NCI-H128 (cell line): ENCODE results near the gene CLGN.
"Not testable (repeated sequence)": the region's sequence is repeated elsewhere in the genome, so short reads cannot be mapped to it uniquely, and the experiment has no call there.

Experiments
- DNase-seq: peaks from one replicate; lab custom pipeline; 2025; ENCODE audit not compliant: unreplicated experiment; lab: John Stamatoyannopoulos, UW

The CLGN gene, protein sequence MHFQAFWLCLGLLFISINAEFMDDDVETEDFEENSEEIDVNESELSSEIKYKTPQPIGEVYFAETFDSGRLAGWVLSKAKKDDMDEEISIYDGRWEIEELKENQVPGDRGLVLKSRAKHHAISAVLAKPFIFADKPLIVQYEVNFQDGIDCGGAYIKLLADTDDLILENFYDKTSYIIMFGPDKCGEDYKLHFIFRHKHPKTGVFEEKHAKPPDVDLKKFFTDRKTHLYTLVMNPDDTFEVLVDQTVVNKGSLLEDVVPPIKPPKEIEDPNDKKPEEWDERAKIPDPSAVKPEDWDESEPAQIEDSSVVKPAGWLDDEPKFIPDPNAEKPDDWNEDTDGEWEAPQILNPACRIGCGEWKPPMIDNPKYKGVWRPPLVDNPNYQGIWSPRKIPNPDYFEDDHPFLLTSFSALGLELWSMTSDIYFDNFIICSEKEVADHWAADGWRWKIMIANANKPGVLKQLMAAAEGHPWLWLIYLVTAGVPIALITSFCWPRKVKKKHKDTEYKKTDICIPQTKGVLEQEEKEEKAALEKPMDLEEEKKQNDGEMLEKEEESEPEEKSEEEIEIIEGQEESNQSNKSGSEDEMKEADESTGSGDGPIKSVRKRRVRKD

DNA sequence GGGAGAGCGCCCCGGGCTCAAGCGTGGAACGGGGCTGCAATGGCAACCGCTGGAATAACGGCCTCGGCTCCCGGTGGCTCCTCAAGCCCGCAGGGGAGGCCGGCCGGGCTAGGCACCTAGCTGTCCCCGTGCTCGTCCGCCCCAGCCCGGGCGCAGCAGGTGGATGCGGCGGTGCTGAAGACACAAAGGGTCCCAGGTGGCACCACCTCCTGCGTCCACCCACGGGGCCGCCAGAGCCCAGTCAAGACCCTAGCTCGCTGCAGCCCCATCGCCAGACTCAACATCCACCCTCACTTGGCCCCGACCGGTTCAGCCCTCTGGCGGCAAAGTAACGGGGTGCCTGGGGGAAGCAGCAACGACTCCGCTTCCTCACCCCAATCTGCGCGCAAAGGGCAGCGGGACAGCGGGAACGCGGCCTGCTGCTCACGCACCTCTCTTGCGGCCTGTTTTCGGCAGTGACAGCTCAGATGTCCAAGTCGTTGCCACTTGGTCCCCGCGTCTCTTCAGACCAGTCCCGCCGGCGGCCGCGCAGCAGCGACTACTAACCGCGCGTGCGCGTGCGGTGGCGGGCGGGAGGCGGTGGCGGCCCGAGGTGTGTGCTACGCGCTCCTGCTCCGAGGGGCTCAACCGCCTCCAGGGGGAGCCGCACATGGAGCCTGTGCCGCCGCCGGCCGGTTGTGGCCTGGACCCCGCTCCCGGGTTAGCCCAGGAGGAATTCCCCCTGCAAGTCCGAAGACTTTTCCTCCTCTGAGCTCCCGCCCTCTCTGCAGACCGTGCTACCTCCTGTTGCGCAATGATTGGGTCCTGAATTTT, at the start of gene CLGN:
Gene CLGN, minus strand, starts transcription at position 543 of the 813 bp plus-strand sequence. CDS start 14,570 bp downstream, outside the sequence.
- DNase-seq = peak; percentile 36

DNA sequence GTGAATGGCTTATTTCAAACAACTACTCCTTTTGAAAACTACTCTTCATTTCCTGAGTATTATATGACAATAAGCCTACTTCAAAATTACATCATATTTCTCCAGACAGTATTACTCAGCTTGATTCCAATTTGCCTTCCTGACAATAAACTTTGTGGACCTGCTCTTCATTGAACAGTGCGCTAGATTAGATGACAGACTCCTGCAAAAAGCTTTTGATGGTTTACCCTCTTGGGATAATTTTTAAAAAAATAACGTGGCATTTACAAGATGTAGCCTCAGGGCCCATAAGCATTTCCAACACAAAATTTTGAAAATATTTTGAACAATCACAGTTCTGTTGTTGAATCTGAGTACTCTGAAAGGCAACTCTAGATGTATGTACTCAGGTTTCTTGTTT, 44.7 kb upstream of the CLGN start:
- DNase-seq = no peak

DNA sequence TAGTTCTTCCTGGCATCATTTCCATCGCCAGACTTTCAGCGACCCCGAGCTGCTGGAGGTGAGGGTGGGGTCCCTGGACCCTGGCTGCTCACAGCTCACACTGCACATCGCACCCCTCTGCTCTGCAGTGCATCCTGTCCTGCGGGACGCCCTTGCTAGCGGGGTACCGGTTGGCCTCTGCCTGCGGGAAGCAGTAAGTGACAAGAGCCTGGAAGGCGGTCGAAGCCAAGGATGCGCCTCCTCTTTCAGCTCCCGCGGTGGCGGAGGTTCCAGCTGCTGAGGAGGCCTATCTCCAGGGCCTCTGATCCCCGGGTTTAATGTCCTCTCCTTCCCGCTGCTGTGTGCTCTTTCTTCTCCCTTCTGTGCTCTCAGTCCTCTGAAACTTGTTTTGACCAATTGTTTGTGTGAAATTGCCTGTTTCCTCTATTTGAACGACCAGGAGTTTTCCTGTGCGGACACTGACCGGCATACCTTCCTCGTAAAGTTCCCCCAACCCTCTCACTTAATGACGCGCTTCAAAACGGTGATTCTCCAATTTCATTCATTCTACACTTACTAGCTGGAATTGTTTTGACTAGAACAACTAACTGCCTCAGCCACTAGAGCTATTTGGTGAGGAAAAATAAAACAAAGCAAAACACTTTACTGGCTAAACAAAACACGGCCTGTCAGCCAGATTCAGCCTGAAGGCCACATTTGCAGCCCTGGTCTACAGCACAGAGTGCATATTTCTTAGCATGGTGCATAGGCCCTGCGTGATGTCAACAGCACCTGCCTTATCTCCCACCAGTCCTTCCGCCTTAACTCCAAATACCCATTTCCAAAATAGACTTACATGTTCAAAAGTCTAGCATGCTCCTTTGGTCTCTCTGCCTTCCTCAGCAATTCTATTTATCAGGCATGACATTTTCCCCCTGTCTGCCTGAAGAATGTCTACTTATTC, 42.6 kb upstream of the CLGN start:
- no peak for DNase-seq

DNA sequence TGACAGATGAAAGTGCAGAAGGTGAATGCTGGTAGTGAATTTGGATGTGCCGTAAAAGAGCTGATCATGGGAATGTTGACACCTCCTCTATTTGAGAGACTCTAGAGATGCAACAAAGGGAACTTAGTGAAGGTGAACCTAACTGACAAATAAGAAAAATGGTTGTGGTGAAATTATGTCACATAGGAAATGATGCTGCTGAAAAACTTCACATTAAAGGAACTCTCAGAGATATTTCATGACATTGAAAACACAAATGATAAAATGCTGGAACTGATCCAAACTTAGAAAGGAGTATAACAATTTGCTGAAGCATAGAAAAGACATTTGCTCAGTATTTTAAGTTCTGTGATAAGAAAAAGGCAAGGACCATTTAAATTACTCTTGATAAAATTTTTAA, 38.7 kb upstream of the CLGN start:
- no peak for DNase-seq

DNA sequence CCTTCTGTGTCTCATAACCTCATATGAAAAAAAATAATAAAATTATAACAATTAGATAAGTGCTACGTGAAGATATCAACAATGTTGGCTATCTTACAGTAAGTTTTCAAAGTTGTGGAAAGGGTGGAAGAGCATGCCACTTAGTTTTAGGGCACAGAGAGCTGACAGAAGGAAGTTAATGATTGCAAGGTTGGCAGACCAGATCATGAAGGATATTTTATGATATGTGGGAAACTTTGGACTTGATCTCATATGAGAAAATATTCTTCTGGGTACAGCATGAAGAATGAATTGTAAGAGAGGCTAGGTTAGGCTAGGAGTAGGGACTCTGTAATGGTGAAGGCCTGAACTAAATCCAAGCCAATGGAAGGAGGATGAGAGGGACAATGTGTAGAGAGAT, 36.2 kb upstream of the CLGN start:
- DNase-seq = no peak

DNA sequence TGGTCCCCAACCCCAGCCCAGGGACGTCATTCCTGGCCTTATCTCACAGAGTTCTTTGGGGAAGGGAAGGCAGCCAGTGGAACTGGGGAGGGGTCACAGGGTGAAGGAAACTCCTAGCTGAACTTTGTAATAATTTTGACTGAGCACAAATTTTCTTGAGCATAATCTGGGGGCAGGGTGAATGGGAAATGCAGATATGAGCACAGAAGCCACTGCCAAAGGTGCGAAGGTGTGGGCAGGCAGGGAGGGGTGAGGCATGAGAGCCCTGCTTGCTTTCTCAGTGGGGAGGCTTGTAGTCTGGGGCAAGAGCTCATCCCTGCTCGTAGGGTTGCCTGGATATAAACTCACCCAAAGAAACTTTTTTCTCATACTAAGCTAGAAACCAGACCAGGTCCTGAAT, 35.7 kb upstream of the CLGN start:
- DNase-seq = no peak

DNA sequence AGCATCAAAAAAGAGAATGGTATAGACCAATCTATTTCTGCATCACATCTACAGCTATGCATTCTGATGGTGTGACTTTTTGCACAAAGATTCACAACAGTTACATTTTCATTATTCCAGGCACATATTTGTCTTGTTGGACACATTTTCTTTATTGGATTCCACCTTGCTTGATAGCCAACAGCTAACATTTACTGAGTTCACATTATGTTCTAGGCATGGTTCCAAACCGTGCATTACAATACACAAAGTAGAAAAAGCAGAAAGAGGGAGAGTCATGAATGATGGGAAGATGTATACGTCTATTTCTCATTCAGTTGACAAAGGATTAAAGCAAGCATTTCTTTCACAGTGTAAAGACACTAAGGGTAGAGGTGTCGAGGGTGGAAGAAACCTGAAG, 22.9 kb upstream of the CLGN start:
- DNase-seq = no peak

DNA sequence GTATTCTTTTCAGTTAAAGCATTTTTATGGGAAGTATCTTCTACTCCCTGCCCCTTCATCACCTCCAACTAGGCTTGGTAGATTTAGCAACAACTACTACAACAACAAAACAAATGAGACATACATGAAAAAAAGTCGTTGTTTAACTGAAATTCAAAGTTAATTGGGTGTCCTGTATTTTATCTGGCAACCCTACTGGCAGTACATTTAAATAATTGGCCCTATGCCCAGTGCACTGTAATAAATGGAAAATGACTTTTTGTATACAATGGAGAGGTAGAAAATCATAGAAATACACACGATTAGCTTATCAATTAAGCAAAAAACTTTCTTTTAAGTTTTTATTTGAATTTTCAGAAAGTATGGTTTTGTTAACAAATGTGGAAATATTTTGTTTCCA, 21.4 kb upstream of the CLGN start:
- no peak for DNase-seq

DNA sequence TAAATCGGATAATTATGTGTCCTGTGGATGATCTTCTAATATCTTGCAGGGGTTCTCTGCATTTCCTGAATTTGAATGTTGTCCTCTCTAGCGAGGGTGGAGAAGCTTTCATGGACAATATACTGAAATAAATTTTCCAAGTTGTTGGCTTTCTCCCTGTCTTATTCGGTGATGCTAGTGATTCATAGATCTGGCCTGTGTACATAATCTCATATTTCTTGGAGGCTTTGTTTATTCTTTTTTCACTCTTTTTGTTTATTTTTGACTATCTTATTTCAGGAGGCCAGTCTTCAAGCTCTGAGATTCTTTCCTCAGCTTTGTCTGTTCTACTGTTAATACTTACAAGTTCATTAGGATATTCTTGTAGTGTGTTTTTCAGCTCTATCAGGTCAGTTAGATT, 20.7 kb upstream of the CLGN start:
- no peak for DNase-seq

DNA sequence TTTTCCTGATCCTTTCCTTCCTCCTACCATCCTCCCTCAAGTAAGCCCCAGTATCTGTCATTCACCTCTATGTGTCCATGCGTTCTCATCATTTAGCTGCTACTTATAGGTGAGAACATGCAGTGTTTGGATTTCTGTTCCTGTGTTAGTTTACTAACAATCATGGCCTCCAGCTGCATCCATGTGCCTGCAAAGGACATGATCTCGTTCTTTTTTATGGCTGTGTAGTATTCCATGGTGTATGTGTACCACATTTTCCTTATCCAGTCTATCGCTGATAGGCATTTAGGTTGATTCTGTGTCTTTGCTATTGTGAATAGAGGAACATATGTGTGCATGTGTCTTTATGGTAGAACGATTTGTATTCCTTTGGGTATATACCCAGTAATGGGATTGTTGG, 16.9 kb upstream of the CLGN start:
- DNase-seq = not testable (repeated sequence)

DNA sequence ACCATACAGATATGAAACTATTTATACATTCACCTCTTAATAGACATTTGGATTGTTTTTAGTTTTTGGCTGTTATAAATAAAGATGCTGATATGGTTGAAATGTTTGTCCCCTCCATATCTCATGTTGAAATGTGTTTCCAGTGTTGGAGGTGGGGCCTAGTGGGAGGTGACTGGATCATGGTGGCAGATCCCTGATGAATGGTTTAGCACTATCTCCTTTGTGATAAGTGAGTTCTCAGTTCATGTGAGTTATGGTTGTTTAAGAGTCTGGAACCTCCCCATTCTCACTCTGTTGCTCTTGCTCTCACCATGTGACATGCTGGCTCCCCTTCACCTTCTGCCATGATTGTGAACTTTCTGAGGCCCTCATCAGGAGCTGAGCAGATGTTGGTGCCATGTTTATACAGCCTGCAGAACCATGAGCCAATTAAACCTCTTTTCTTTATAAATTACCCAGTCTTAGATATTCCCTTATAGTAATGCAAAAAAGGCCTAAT, 12.2 kb upstream of the CLGN start:
- no peak for DNase-seq

DNA sequence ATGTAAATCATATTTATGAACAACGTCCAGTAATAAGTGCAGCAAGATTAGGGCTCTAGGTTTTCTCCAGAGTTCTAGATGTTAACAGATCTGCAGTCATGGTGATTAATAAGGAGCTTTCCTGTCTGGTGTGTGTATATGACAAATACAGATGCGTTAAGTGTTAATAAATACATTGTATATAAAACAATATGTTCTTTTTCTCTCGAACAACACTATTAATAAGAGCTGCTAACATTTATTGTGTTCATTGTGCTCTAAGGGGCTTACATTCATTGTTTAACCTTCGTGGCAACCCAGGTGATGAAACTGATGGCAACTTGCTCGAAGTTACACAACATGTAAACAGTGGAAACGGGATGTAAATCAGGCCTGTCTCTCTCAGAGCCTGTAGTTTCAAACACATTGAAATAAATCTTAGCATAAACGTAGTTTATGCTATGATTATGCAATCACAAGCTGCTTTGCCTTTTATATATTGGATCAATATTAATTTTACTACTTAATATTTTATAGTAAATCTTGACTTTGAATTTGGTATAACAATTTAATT, 547 bp upstream of the CLGN start:
- no peak for DNase-seq

DNA sequence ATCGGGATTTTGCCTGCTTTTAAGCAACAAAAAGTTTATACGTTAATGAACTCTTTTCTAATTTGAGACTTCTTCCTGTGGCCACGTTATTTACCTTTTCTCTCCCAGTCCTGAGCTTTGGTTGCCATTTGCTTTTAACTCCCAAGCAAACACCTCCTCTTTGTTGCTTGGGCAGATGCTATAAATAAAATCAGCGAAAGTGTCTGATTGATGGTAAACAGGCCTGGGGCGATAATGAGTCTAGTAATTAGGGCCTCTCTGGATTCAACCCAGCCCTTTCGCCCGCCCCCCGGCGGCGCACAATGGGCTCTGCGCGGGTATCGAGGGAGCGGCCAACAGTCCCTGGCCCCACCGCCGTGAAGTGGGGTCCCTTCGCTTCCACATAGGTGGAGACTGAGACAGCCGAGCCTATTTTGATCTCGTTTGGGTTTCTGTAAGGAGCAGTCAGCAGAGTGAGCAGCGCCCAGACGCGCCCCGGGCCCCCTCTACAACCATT, 790 bp downstream of the CLGN start:
- no peak for DNase-seq

DNA sequence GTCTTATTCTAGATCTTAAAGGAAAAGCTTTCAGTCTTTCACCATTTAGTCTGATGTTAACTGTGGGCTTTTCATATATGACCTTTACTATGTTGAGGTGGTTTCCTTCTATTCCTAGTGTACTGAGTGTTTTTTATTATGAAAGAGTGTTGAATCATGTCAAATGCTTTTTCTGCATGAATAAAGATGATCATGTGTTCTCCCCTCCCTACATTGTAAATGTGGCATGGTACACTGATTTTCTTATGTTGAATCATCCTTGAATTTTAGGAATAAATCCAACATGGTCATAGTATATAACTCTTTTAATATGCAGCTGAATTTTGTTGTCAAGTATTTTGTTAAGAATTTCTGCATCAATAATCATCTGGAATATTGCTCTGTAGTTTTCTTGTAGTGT, 4.3 kb downstream of the CLGN start:
- DNase-seq = no peak

DNA sequence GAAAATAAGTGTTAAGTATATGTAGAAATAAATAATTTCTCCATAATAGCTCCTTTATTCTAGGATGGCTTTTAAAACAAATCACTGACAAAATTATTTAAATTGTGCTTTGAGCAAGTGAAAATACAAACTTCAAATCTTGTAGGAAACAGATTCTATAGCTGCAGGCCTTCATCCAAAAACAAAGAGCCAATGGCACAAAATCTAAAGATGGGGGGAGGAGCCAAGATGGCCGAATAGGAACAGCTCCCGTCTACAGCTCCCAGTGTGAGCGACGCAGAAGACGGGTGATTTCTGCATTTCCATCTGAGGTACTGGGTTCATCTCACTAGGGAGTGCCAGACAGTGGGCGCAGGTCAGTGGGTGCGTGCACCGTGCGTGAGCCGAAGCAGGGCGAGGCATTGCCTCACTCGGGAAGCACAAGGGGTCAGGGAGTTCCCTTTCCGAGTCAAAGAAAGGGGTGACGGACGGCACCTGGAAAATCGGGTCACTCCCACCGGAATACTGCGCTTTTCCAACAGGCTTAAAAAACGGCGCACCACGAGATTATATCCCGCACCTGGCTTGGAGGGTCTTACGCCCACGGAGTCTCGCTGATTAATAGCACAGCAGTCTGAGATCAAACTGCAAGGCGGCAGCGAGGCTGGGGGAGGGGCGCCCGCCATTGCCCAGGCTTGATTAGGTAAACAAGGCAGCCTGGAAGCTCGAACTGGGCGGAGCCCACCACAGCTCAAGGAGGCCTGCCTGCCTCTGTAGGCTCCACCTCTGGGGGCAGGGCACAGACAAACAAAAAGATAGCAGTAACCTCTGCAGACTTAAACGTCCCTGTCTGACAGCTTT, 14.1 kb downstream of the CLGN start:
- not testable (repeated sequence) for DNase-seq

DNA sequence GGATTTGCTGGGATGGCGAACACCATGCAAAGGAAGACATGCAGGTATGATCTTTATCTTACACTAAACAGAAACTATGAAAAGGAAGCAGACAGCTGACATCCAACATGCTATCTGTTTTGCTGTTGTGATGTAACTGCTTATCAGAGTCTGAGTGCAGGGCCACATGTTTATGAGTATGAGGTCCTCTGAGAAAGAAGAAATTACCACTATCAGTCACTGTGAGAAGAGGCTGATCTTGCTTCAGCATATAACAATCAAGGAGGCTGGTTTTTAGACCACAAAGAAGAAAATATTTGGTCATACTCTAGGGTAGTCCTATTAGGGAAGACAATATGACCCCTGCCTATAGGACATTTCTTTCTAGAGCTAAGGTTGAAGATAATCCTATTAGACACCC, 18.5 kb downstream of the CLGN start:
- DNase-seq = no peak

DNA sequence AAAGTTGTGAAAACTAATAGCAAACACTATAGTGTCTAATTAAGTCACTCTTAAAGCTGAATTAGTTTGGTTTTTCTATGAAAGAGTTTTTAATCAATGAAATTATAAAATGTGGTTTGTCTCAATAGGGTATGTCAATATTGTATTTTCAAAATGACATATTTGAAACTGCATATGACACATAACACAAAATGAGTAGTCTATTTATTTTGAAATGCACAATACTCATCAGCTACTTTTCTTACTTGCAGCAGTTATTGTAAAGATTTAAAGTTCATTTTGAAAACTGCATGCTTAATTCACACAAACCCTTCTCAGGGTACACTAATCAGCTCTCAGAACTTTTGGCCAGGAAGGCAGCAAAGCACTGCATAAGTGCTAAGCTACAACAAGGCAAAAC, 21.2 kb downstream of the CLGN start:
- DNase-seq = no peak

DNA sequence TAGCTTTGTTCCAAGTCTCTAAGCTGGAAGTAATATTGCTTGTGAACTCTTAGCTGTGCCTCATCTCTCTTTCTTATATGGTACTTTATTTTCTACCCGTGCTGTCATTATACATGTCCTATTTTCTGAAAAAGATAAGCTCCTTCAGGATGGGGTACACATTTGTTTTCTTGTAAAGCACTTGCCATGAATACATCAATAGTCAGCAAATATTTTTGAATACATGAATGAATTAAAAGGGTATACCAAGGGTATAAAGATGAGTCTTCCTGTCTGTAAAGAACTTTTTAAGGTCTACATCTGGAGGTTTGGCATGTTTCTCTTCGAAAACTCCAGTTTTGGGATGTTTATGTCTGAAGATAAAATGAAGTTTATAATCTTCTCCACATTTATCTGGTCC, 27.3 kb downstream of the CLGN start:
- DNase-seq = no peak

DNA sequence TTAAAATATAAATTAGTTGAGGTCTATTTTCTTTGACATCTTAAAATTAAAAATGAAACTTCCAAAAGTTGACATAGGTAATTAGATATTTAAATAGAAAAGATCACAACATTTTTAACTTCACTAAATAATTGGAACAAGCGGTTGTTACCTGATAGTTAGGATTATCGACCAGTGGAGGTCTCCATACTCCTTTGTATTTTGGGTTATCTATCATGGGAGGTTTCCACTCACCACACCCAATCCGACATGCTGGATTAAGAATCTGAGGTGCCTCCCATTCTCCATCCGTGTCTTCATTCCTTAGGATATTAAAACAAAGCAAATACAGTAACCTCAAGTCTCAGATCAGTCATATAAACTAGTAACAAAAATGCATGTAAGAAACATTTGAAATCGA, 31.8 kb downstream of the CLGN start:
- DNase-seq = no peak
